Motor neuron (in vitro differentiated cells): ENCODE results near the gene PSAP. TPM values are rescaled to one million over a fixed set of nuclear protein-coding genes. Genes with fewer than 3 reads are reported as not detected.

Experiments used
- ATAC-seq, 8 experiments: fragments of 200-7000 bp; cut with Tn5 transposase; replicated peaks in 6 of 8; 2 replicates each; pipeline ENCODE4 v1.8.0; 2021; ENCODE audit warnings: mild to moderate bottlenecking in 8 of 8, moderate library complexity in 8 of 8
- H3K27ac ChIP-seq, 2 donors: fragments of 250-450 bp; sonication (Bioruptor Pico); 2 replicates each; pipeline ENCODE4 v1.9.0; 2021; ENCODE audit warnings: antibody characterized with exemption in 2 of 2, mild to moderate bottlenecking in 2 of 2, moderate library complexity in 1 of 2
- H3K4me1 ChIP-seq, 2 donors: fragments of 250-450 bp; sonication (Bioruptor Pico); replicated peaks in 1 of 2; 2 replicates each; pipeline ENCODE4 v1.6.1; 2021; ENCODE audit warnings: antibody characterized with exemption in 2 of 2, mild to moderate bottlenecking in 2 of 2, moderate library complexity in 1 of 2
- H3K4me3 ChIP-seq, 5 donors: fragments of 250-450 bp; sonication (Bioruptor Pico); 2 replicates each; pipeline ENCODE4 v1.9.0; 2021; ENCODE audit warnings: antibody characterized with exemption in 5 of 5, mild to moderate bottlenecking in 5 of 5, moderate library complexity in 4 of 5
- WGBS, 10 experiments: fragments of 450-650 bp; shearing (Covaris generic); methylation state at CpG; one replicate each; pipeline ENCODE4 v1.0.0; 2022; 5-methylcytosine and 5-hydroxymethylcytosine counted together
- in situ Hi-C, 9 experiments: fragments of 400-800 bp; cut with MboI; loops; one replicate each; pipeline ENCODE4 v1.15.0; 2021; ENCODE audit warnings: low sequenced_read_pairs in 9 of 9, low pct_unique_long_range_greater_than_20kb in 2 of 9; ENCODE audit not compliant: unreplicated experiment in 9 of 9
- total RNA-seq, 8 experiments: library from RNA; unstranded; fragments of 300-600 nt; gene quantifications; 2 replicates each; pipeline versions ENCODE4 v1.2.3 to v1.2.4, GENCODE V29; 2022

Gene PSAP
- total RNA-seq, 8 experiments from 2014 or later, result 419 to 3,584 (median 668) TPM

- Histone ChIP-seq H3K4me1 (peaks cover 6 to 13% of the 10 kb centered on the region in 2 donors), H3K4me3 (no peak overlapping the region), H3K27ac (no peak overlapping the region)
- no peak for ATAC-seq
- 0 to 100% (median 90%) methylated on average over 1 to 4 of the region's 12 CpGs; no CpG with 5 or more reads in 3 of the 10 experiments for WGBS, 10 experiments
- in situ Hi-C loops, result no loop called here
Measured at GRCh38 chr10:71816421-71816851, 34.6 kb downstream of the PSAP start.

GRCh38 chr10:71815515-71816130, 35.4 kb downstream of the PSAP start:
- H3K27ac ChIP-seq, result no peak overlapping the region
- 60 to 100% (median 94%) methylated on average over 1 to 11 of the region's 15 CpGs; no CpG with 5 or more reads in 2 of the 10 experiments for WGBS, 10 experiments
- in situ Hi-C loops, result no loop called here

GRCh38 chr10:71814922-71815411, 36.1 kb downstream of the PSAP start:
- Histone ChIP-seq H3K4me1 (peaks cover 6 to 13% of the 10 kb centered on the region in 2 donors), H3K27ac (no peak overlapping the region), H3K4me3 (no peak overlapping the region)
- WGBS, 10 experiments, result 86 to 93% methylated on average over 7 to 12 of the region's 26 CpGs; no CpG with 5 or more reads in 8 of the 10 experiments
- in situ Hi-C loops, result no loop called here
- peak in 1 of 8 experiments; percentile 12 for ATAC-seq

More at GRCh38 chr10:71815515-71816130, 35.4 kb downstream of the PSAP start:
- no peak for ATAC-seq
- Histone ChIP-seq H3K4me3 (no peak overlapping the region), H3K4me1 (peaks cover 6 to 13% of the 10 kb centered on the region in 2 donors)

- peak in 4 of 8 experiments; percentile 8 to 44 (median 12) for ATAC-seq
- WGBS, 10 experiments, result 80% methylated on average over 1 of the region's 11 CpGs; no CpG with 5 or more reads in 9 of the 10 experiments
- peaks cover 8 to 13% of the 10 kb centered on the region in 2 donors for H3K4me1 ChIP-seq
- H3K27ac ChIP-seq, result peak overlapping the region in 1 of 2 donors; percentile 61
- in situ Hi-C loops, result no loop called here
- no peak overlapping the region for H3K4me3 ChIP-seq
Measured at GRCh38 chr10:71812913-71813590, 38.0 kb downstream of the PSAP start.

GRCh38 chr10:71812016-71812912, 38.8 kb downstream of the PSAP start:
- in situ Hi-C loops, result no loop called here
- 0 to 100% (median 89%) methylated on average over 1 to 7 of the region's 22 CpGs; no CpG with 5 or more reads in 5 of the 10 experiments for WGBS, 10 experiments
- peaks cover 8 to 13% of the 10 kb centered on the region in 2 donors for H3K4me1 ChIP-seq
- peak overlapping the region in 1 of 2 donors; percentile 61 for H3K27ac ChIP-seq
- H3K4me3 ChIP-seq, result no peak overlapping the region
- peak; percentile 47 to 81 (median 64) for ATAC-seq

- Histone ChIP-seq H3K27ac (no peak overlapping the region), H3K4me1 (peaks cover 8 to 13% of the 10 kb centered on the region in 2 donors), H3K4me3 (no peak overlapping the region)
- in situ Hi-C loops, result no loop called here
- peak in 4 of 8 experiments; percentile 2 to 39 (median 16) for ATAC-seq
- WGBS, 10 experiments, result 80 to 100% (median 93%) methylated on average over 3 to 12 of the region's 19 CpGs; no CpG with 5 or more reads in 7 of the 10 experiments
Measured at GRCh38 chr10:71811351-71811750, 39.7 kb downstream of the PSAP start.

GRCh38 chr10:71810048-71810750, 40.9 kb downstream of the PSAP start:
- in situ Hi-C loops, result no loop called here
- 80 to 100% (median 88%) methylated on average over 1 to 11 of the region's 13 CpGs; no CpG with 5 or more reads in 4 of the 10 experiments for WGBS, 10 experiments
- ATAC-seq, result no peak
- Histone ChIP-seq H3K27ac (no peak overlapping the region), H3K4me3 (no peak overlapping the region), H3K4me1 (peaks cover 13 to 23% of the 10 kb centered on the region in 2 donors)

GRCh38 chr10:71809628-71810027, 41.4 kb downstream of the PSAP start:
- in situ Hi-C loops, result no loop called here

GRCh38 chr10:71807557-71808510, 43.2 kb downstream of the PSAP start:
- peaks cover 17 to 23% of the 10 kb centered on the region in 2 donors for H3K4me1 ChIP-seq
- WGBS, 10 experiments, result 60 to 94% (median 86%) methylated on average over 1 to 8 of the region's 21 CpGs; no CpG with 5 or more reads in 1 of the 10 experiments
- no peak overlapping the region for H3K27ac ChIP-seq
- in situ Hi-C loops, result no loop called here
- no peak for ATAC-seq
- no peak overlapping the region for H3K4me3 ChIP-seq

More at GRCh38 chr10:71809628-71810027, 41.4 kb downstream of the PSAP start:
- 87 to 100% (median 97%) methylated on average over 2 to 12 of the region's 25 CpGs; no CpG with 5 or more reads in 3 of the 10 experiments for WGBS, 10 experiments
- ATAC-seq, result no peak
- no peak overlapping the region for H3K4me3 ChIP-seq
- H3K4me1 ChIP-seq, result peaks cover 19 to 25% of the 10 kb centered on the region in 2 donors
- H3K27ac ChIP-seq, result no peak overlapping the region

GRCh38 chr10:71806704-71807556, 44.1 kb downstream of the PSAP start:
- no peak overlapping the region for H3K4me3 ChIP-seq
- WGBS, 10 experiments, result 73 to 100% (median 90%) methylated on average over 1 to 11 of the region's 23 CpGs; no CpG with 5 or more reads in 2 of the 10 experiments
- no peak for ATAC-seq
- H3K27ac ChIP-seq, result no peak overlapping the region
- H3K4me1 ChIP-seq, result peaks cover 15 to 16% of the 10 kb centered on the region in 2 donors
- in situ Hi-C loops, result no loop called here
